Naive B cell (primary cell): ENCODE results near the gene PLXNA4. TPM values are rescaled to one million over a fixed set of nuclear protein-coding genes. Genes with fewer than 3 reads are reported as not detected.
A peak's percentile ranks its signal among the peaks of the same experiment; 100 is the strongest.

ENCODE experiments used
- ATAC-seq, 2 donors: fragments of 150-1000 bp; cut with Tn5 transposase; 2 replicates each; pipeline ENCODE4 v1.10.0; 2021; ENCODE audit warnings: low read depth in 2 of 2, mild to moderate bottlenecking in 2 of 2, moderate library complexity in 2 of 2
- DNase-seq: peaks from one replicate; pipeline ENCODE4 v3.0.0; 2022
- H3K27ac Mint-ChIP-seq, 6 donors: one replicate each; pipeline ENCODE4 v1.8.0; 2020 to 2022; ENCODE audit warnings: mild to moderate bottlenecking in 6 of 6, mixed read lengths in 6 of 6, moderate library complexity in 5 of 6, inconsistent platforms in 2 of 6
- H3K27me3 Mint-ChIP-seq, 3 donors: one replicate each; pipeline ENCODE4 v1.8.0; 2021 to 2022; ENCODE audit warnings: mixed read lengths in 3 of 3, mild to moderate bottlenecking in 1 of 3
- H3K36me3 Mint-ChIP-seq, 2 donors: one replicate each; pipeline ENCODE4 v1.8.0; 2020 to 2022; ENCODE audit warnings: mixed read lengths in 2 of 2, inconsistent platforms in 1 of 2, mild to moderate bottlenecking in 1 of 2
- H3K4me1 Mint-ChIP-seq, 3 donors: one replicate each; pipeline ENCODE4 v1.8.0; 2020 to 2022; ENCODE audit warnings: mixed read lengths in 3 of 3, inconsistent platforms in 1 of 3, mild to moderate bottlenecking in 1 of 3, moderate library complexity in 1 of 3
- H3K4me3 Mint-ChIP-seq, 8 donors: one replicate each; pipeline ENCODE4 v1.8.0; 2020 to 2022; ENCODE audit warnings: mild to moderate bottlenecking in 8 of 8, mixed read lengths in 8 of 8, moderate library complexity in 8 of 8, inconsistent platforms in 2 of 8
- H3K9me3 Mint-ChIP-seq, 7 donors: one replicate each; pipeline ENCODE4 v1.8.0; 2020 to 2022; ENCODE audit warnings: mixed read lengths in 7 of 7, mild to moderate bottlenecking in 5 of 7, inconsistent platforms in 2 of 7, moderate library complexity in 1 of 7
- polyA plus RNA-seq, 6 donors: library from polyadenylated mRNA; unstranded; fragments of 300-500 nt; fragmentation: Illumina TruSeq; gene quantifications; one replicate each; pipeline ENCODE4 v1.2.3, GENCODE V29; 2021; ENCODE audit warnings: low read depth in 6 of 6

Gene PLXNA4
- polyA plus RNA-seq, 6 donors from 2014 or later = not detected

- Mint-ChIP-seq H3K9me3 (peaks cover 5 to 33% (median 14%) of the 10 kb centered on the region in 7 donors), H3K4me3 (no peak overlapping the region), H3K4me1 (no peaks in the 10 kb centered on the region), H3K36me3 (peaks cover 0 to 14% of the 10 kb centered on the region in 2 donors), H3K27ac (peak overlapping the region in 1 of 6 donors; percentile 48), H3K27me3 (peaks cover 10 to 49% (median 36%) of the 10 kb centered on the region in 3 donors)
- ATAC-seq (no peak), DNase-seq (no peak)
Observed at GRCh38 chr7:132551886-132552285, 24.4 kb downstream of the PLXNA4 start.

GRCh38 chr7:132551439-132551838, 24.8 kb downstream of the PLXNA4 start:
- Mint-ChIP-seq H3K36me3 (peaks cover 0 to 14% of the 10 kb centered on the region in 2 donors), H3K4me1 (no peaks in the 10 kb centered on the region), H3K4me3 (no peak overlapping the region), H3K27ac (no peak overlapping the region), H3K9me3 (peaks cover 5 to 33% (median 14%) of the 10 kb centered on the region in 7 donors), H3K27me3 (peaks cover 10 to 49% (median 36%) of the 10 kb centered on the region in 3 donors)
- no peak for DNase-seq
- ATAC-seq = no peak

- Mint-ChIP-seq H3K4me3 (no peak overlapping the region), H3K4me1 (no peaks in the 10 kb centered on the region), H3K27me3 (peaks cover 10 to 44% (median 41%) of the 10 kb centered on the region in 3 donors), H3K9me3 (peaks cover 9 to 28% (median 16%) of the 10 kb centered on the region in 7 donors), H3K36me3 (peaks cover 0 to 14% of the 10 kb centered on the region in 2 donors), H3K27ac (no peak overlapping the region)
- ATAC-seq = no peak
- no peak for DNase-seq
Observed at GRCh38 chr7:132548489-132549078, 27.7 kb downstream of the PLXNA4 start.

- Mint-ChIP-seq H3K27me3 (peaks cover 10 to 43% (median 42%) of the 10 kb centered on the region in 3 donors), H3K4me3 (no peak overlapping the region), H3K36me3 (peaks cover 0 to 14% of the 10 kb centered on the region in 2 donors), H3K4me1 (no peaks in the 10 kb centered on the region), H3K9me3 (peaks cover 9 to 26% (median 17%) of the 10 kb centered on the region in 7 donors), H3K27ac (no peak overlapping the region)
- ATAC-seq = no peak
- no peak for DNase-seq
Observed at GRCh38 chr7:132547821-132548220, 28.4 kb downstream of the PLXNA4 start.

- H3K36me3 Mint-ChIP-seq = peaks cover 0 to 11% of the 10 kb centered on the region in 2 donors
- H3K27me3 Mint-ChIP-seq = peaks cover 10 to 37% (median 37%) of the 10 kb centered on the region in 3 donors
- DNase-seq (no peak), ATAC-seq (no peak)
- H3K4me1 Mint-ChIP-seq = no peaks in the 10 kb centered on the region
- H3K9me3 Mint-ChIP-seq = peaks cover 9 to 19% (median 12%) of the 10 kb centered on the region in 7 donors
- H3K27ac Mint-ChIP-seq = no peak overlapping the region
- no peak overlapping the region for H3K4me3 Mint-ChIP-seq
Observed at GRCh38 chr7:132546366-132547127, 29.7 kb downstream of the PLXNA4 start.

- H3K4me3 Mint-ChIP-seq = no peak overlapping the region
- no peak overlapping the region for H3K27ac Mint-ChIP-seq
- no peak for ATAC-seq
- H3K27me3 Mint-ChIP-seq = peaks cover 2 to 29% (median 29%) of the 10 kb centered on the region in 3 donors
- DNase-seq = no peak
- H3K4me1 Mint-ChIP-seq = no peaks in the 10 kb centered on the region
- peaks cover 7 to 11% (median 8%) of the 10 kb centered on the region in 7 donors for H3K9me3 Mint-ChIP-seq
- peaks cover 0 to 3% of the 10 kb centered on the region in 2 donors for H3K36me3 Mint-ChIP-seq
Observed at GRCh38 chr7:132545756-132546155, 30.5 kb downstream of the PLXNA4 start.

- no peak for DNase-seq
- Mint-ChIP-seq H3K4me1 (no peaks in the 10 kb centered on the region), H3K27ac (no peak overlapping the region), H3K4me3 (no peak overlapping the region), H3K27me3 (peaks cover 0 to 26% (median 25%) of the 10 kb centered on the region in 3 donors), H3K36me3 (no peaks in the 10 kb centered on the region), H3K9me3 (peaks cover 3 to 8% (median 5%) of the 10 kb centered on the region in 7 donors)
- ATAC-seq = no peak
Observed at GRCh38 chr7:132544999-132545398, 31.3 kb downstream of the PLXNA4 start.

- ATAC-seq (no peak), DNase-seq (no peak)
- H3K27me3 Mint-ChIP-seq = peaks cover 0 to 18% (median 18%) of the 10 kb centered on the region in 3 donors
- H3K36me3 Mint-ChIP-seq = no peaks in the 10 kb centered on the region
- H3K4me1 Mint-ChIP-seq = no peaks in the 10 kb centered on the region
- H3K27ac Mint-ChIP-seq = no peak overlapping the region
- no peak overlapping the region for H3K4me3 Mint-ChIP-seq
- peaks cover 0 to 8% (median 4%) of the 10 kb centered on the region in 7 donors for H3K9me3 Mint-ChIP-seq
Observed at GRCh38 chr7:132544025-132544424, 32.2 kb downstream of the PLXNA4 start.

GRCh38 chr7:132542895-132543294, 33.4 kb downstream of the PLXNA4 start:
- Mint-ChIP-seq H3K27me3 (peaks cover 0 to 18% (median 13%) of the 10 kb centered on the region in 3 donors), H3K27ac (no peak overlapping the region), H3K9me3 (peaks cover 0 to 8% (median 3%) of the 10 kb centered on the region in 7 donors), H3K4me3 (no peak overlapping the region), H3K36me3 (no peaks in the 10 kb centered on the region), H3K4me1 (no peaks in the 10 kb centered on the region)
- ATAC-seq (no peak), DNase-seq (no peak)

GRCh38 chr7:132541656-132542055, 34.6 kb downstream of the PLXNA4 start:
- H3K4me3 Mint-ChIP-seq = no peak overlapping the region
- ATAC-seq (no peak), DNase-seq (no peak)
- H3K27me3 Mint-ChIP-seq = peaks cover 0 to 8% (median 6%) of the 10 kb centered on the region in 3 donors
- no peak overlapping the region for H3K27ac Mint-ChIP-seq
- no peaks in the 10 kb centered on the region for H3K4me1 Mint-ChIP-seq
- H3K36me3 Mint-ChIP-seq = no peaks in the 10 kb centered on the region
- H3K9me3 Mint-ChIP-seq = peaks cover 0 to 8% (median 3%) of the 10 kb centered on the region in 7 donors

GRCh38 chr7:132537456-132538145, 38.7 kb downstream of the PLXNA4 start:
- Mint-ChIP-seq H3K9me3 (peaks cover 0 to 4% (median 0%) of the 10 kb centered on the region in 7 donors), H3K4me1 (no peaks in the 10 kb centered on the region), H3K27me3 (no peaks in the 10 kb centered on the region), H3K27ac (no peak overlapping the region), H3K4me3 (no peak overlapping the region), H3K36me3 (no peaks in the 10 kb centered on the region)
- DNase-seq (no peak), ATAC-seq (no peak)

- Mint-ChIP-seq H3K9me3 (peaks cover 0 to 4% (median 0%) of the 10 kb centered on the region in 7 donors), H3K27me3 (no peaks in the 10 kb centered on the region), H3K27ac (no peak overlapping the region), H3K36me3 (no peaks in the 10 kb centered on the region), H3K4me3 (no peak overlapping the region), H3K4me1 (no peaks in the 10 kb centered on the region)
- no peak for ATAC-seq
- no peak for DNase-seq
Observed at GRCh38 chr7:132536654-132537395, 39.4 kb downstream of the PLXNA4 start.

GRCh38 chr7:132533916-132534315, 42.4 kb downstream of the PLXNA4 start:
- no peak overlapping the region for H3K4me3 Mint-ChIP-seq
- DNase-seq = no peak
- no peak for ATAC-seq
- no peaks in the 10 kb centered on the region for H3K27me3 Mint-ChIP-seq
- H3K9me3 Mint-ChIP-seq = no peaks in the 10 kb centered on the region
- no peaks in the 10 kb centered on the region for H3K4me1 Mint-ChIP-seq
- no peaks in the 10 kb centered on the region for H3K36me3 Mint-ChIP-seq
- no peak overlapping the region for H3K27ac Mint-ChIP-seq
